Breast epithelium (tissue), 3 donors: ENCODE results near the gene EVX1.

ENCODE experiments used
- POLR2A ChIP-seq: fragments of 450-650 bp; IDR thresholded peaks from one replicate; pipeline ENCODE4 v1.6.1; 2016; ENCODE audit warnings: antibody characterized with exemption, mild to moderate bottlenecking, moderate library complexity
- TF ChIP-seq, protein P1 (sequence below), 3 donors: fragments of 450-650 bp; IDR thresholded peaks; one replicate each; pipeline ENCODE4 v1.5.1; 2016 to 2017; ENCODE audit warnings: antibody characterized with exemption in 3 of 3, mild to moderate bottlenecking in 3 of 3, moderate library complexity in 3 of 3

DNA sequence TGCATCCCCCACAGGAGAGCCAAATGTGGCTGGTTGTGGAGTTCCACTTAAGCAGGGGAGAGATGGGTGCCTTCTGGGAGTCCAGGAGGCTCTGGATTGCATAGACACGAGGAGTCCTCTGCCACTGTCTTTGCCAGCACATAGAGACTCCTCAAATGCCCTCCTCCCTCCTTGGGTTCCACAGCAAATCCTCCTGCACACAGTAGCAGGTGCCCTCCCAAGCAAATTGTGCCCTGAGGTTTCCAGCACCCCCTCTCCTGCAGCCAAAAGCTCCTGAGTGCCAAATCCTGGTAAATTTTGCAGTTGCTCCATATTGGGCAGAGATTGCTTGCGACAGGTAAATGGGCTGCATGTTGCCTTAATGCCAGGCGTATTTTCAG lies 5.8 kb downstream of the EVX1 start:
- TF ChIP-seq, protein P1, sequence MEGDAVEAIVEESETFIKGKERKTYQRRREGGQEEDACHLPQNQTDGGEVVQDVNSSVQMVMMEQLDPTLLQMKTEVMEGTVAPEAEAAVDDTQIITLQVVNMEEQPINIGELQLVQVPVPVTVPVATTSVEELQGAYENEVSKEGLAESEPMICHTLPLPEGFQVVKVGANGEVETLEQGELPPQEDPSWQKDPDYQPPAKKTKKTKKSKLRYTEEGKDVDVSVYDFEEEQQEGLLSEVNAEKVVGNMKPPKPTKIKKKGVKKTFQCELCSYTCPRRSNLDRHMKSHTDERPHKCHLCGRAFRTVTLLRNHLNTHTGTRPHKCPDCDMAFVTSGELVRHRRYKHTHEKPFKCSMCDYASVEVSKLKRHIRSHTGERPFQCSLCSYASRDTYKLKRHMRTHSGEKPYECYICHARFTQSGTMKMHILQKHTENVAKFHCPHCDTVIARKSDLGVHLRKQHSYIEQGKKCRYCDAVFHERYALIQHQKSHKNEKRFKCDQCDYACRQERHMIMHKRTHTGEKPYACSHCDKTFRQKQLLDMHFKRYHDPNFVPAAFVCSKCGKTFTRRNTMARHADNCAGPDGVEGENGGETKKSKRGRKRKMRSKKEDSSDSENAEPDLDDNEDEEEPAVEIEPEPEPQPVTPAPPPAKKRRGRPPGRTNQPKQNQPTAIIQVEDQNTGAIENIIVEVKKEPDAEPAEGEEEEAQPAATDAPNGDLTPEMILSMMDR (IDR thresholded peaks at IDR 0.05): no peak
- TF ChIP-seq POLR2A: no peak
